Left ventricle myocardium inferior (tissue), 1 donor: ENCODE results near the gene NTMT1. TPM values are rescaled to one million over a fixed set of nuclear protein-coding genes. Genes with fewer than 3 reads are reported as not detected.

Source experiments
- DNase-seq: peaks from one replicate; pipeline ENCODE4 v3.0.0-alpha.2; 2020
- H3K27ac ChIP-seq: fragments of 200-600 bp; replicated peaks from 2 replicates; pipeline ENCODE4 v1.8.0; 2021
- H3K27me3 ChIP-seq: fragments of 200-600 bp; 2 replicates; pipeline ENCODE4 v1.8.0; 2021; ENCODE audit warnings: low read depth
- H3K36me3 ChIP-seq: fragments of 200-600 bp; 2 replicates; pipeline ENCODE4 v1.8.0; 2021
- H3K4me1 ChIP-seq: fragments of 200-600 bp; 2 replicates; pipeline ENCODE4 v1.8.0; 2021
- H3K4me3 ChIP-seq: fragments of 200-600 bp; 2 replicates; pipeline ENCODE4 v1.8.0; 2021; ENCODE audit warnings: mild to moderate bottlenecking, moderate library complexity
- H3K9me3 ChIP-seq: fragments of 200-600 bp; replicated peaks from 2 replicates; pipeline ENCODE4 v1.8.0; 2021
- CTCF ChIP-seq: fragments of 200-600 bp; IDR thresholded peaks from 2 replicates; pipeline ENCODE4 v1.8.0; 2021; ENCODE audit warnings: antibody characterized with exemption, mild to moderate bottlenecking, borderline replicate concordance
- intact Hi-C: fragments of 100-400 bp; cut with micrococcal nuclease; formaldehyde crosslinking; loops from one replicate; pipeline ENCODE4 v1.11.0; 2022
- total RNA-seq: library from RNA; stranded (reverse); fragmentation: NEBNext Ultra II Directional; extraction: Animal tissue kit (Norgen Biotek cat#: 25700); gene quantifications from one replicate; pipeline ENCODE4 v1.2.1, GENCODE V29; 2021
- donor health status: DM: no; HTN: yes; CAD: no; lungs with severe emphysema.

Gene NTMT1
- total RNA-seq, 1 donor from 2014 or later: 63.4 TPM

DNA sequence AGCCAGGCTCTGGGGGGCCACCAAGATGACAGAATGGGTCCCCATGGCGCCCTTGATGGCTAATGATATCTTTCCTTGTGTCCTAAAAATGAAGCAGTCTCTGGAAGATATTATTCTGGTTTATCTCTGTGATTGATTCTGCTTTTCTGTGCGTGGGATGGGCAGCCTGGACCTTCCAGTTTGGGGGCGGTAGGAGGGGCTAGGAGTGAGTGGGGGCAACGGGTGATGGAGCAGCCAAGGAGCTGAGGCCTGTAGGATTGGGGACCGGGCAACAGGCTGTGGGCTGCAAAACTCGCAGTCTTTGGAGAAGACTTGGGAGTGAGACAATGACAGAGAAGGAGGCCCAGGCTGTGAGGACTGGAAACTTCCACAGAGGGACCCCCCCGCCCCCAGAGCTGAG is 48.3 kb downstream of the NTMT1 start:
- no peaks in the 10 kb centered on the region for H3K4me1 ChIP-seq
- intact Hi-C loops: no loop called here
- no peaks in the 10 kb centered on the region for H3K36me3 ChIP-seq
- peaks cover 60% of the 10 kb centered on the region for H3K27me3 ChIP-seq
- no peak overlapping the region for H3K27ac ChIP-seq
- H3K4me3 ChIP-seq: no peak overlapping the region
- no peak for DNase-seq
- H3K9me3 ChIP-seq: no peaks in the 10 kb centered on the region
- TF ChIP-seq CTCF: no peak

GRCh38 chr9:129675620-129676019 is 49.7 kb downstream of the NTMT1 start:
- H3K27me3 ChIP-seq: peaks cover 63% of the 10 kb centered on the region
- H3K27ac ChIP-seq: no peak overlapping the region
- no peaks in the 10 kb centered on the region for H3K9me3 ChIP-seq
- no peak overlapping the region for H3K4me3 ChIP-seq
- no peaks in the 10 kb centered on the region for H3K4me1 ChIP-seq
- DNase-seq: no peak
- intact Hi-C loops: no loop called here
- TF ChIP-seq CTCF: no peak
- no peaks in the 10 kb centered on the region for H3K36me3 ChIP-seq

- H3K36me3 ChIP-seq: no peaks in the 10 kb centered on the region
- no peak for TF ChIP-seq CTCF
- H3K27me3 ChIP-seq: peaks cover 69% of the 10 kb centered on the region
- no peaks in the 10 kb centered on the region for H3K4me1 ChIP-seq
- H3K4me3 ChIP-seq: no peak overlapping the region
- no peak for DNase-seq
- H3K27ac ChIP-seq: no peak overlapping the region
- H3K9me3 ChIP-seq: no peaks in the 10 kb centered on the region
- intact Hi-C loops: no loop called here
These were observed 50.3 kb downstream of the NTMT1 start for GRCh38 chr9:129676287-129676686.

- no peak for DNase-seq
- H3K4me1 ChIP-seq: no peaks in the 10 kb centered on the region
- H3K36me3 ChIP-seq: no peaks in the 10 kb centered on the region
- H3K4me3 ChIP-seq: peak overlapping the region; percentile 11
- no peak for TF ChIP-seq CTCF
- no peaks in the 10 kb centered on the region for H3K9me3 ChIP-seq
- peak overlapping the region; percentile 33 for H3K27ac ChIP-seq
- intact Hi-C loops: no loop called here
- H3K27me3 ChIP-seq: peaks cover 76% of the 10 kb centered on the region
These were observed 51.0 kb downstream of the NTMT1 start for GRCh38 chr9:129676975-129677374.

DNA sequence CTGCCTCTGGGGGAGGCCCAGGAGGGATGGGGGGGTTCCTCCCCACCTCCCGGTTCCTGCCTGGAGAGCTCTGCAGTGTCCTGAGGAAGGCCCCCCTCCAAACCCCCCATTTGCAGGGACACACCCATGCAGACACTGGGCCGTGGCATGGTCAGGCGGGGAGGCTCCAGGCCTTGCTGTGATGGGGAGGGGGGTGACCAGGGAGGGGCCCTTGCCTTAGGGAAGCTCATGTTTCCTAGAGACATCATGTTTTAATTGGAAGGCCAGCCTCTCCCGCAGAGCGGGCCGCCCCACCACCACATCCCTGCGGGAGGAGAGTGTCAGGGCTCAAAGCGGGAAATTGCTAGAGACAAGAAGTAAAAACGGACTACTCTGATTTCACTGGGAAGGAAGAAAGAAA is 51.5 kb downstream of the NTMT1 start:
- Histone ChIP-seq H3K4me1 (no peaks in the 10 kb centered on the region), H3K9me3 (no peaks in the 10 kb centered on the region), H3K27ac (peak overlapping the region; percentile 33), H3K36me3 (no peaks in the 10 kb centered on the region), H3K27me3 (peaks cover 81% of the 10 kb centered on the region), H3K4me3 (peak overlapping the region; percentile 11)
- DNase-seq: no peak
- intact Hi-C loops: no loop called here
- TF ChIP-seq CTCF: no peak

DNA sequence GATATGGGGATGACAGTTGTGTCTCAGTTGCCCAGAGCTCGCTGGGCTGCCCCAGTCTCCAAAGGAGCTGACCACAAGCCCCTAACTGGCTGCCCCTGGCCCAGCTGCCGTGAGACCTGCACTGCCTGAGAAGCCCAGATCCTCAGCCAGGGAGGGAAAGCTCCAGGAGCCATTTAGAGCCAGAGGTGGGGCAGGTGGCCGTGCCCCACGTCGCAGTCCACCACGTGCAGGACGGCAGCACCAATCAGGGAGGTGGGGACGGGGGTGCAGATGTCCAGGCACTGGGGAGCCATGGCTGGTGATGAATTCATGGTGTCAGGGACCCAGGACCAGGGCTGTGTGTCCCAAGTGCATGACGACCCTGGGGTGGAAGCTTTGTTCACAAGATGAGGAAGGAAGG is 52.9 kb downstream of the NTMT1 start:
- DNase-seq: no peak
- intact Hi-C loops: no loop called here
- H3K27me3 ChIP-seq: peaks cover 90% of the 10 kb centered on the region

More for the DNA sequence above, 52.9 kb downstream of the NTMT1 start:
- no peak for TF ChIP-seq CTCF
- H3K4me1 ChIP-seq: no peaks in the 10 kb centered on the region
- H3K27ac ChIP-seq: no peak overlapping the region
- H3K36me3 ChIP-seq: no peaks in the 10 kb centered on the region
- no peaks in the 10 kb centered on the region for H3K9me3 ChIP-seq
- H3K4me3 ChIP-seq: no peak overlapping the region
